Pancreas (tissue), 10 donors: ENCODE data around the gene CHD2. TPM values are rescaled to one million over a fixed set of nuclear protein-coding genes. Genes with fewer than 3 reads are reported as not detected.

Experiments
- ATAC-seq, 4 donors: fragments of 200-7000 bp; cut with Tn5 transposase; one replicate each; pipeline versions ENCODE4 v1.8.0 to v1.9.1; 2020; ENCODE audit warnings: mild to moderate bottlenecking in 4 of 4, moderate library complexity in 4 of 4
- DNase-seq, 6 donors: peaks; one replicate each; pipeline ENCODE4 v3.0.0-alpha.2; 2020
- FAIRE-seq: peaks from 2 replicates; lab custom pipeline; 2012; peaks lifted over from hg19 to GRCh38; lab: Jason Lieb, UNC
- H3K27ac ChIP-seq, 4 donors: fragments of 200-600 bp; sonication (generic); 1 replicate in 3 of 4; 2 replicates in 1 of 4; pipeline versions ENCODE4 v1.5.0 to v1.8.0; 2020
- H3K27me3 ChIP-seq, 4 donors: fragments of 200-600 bp; one replicate each; pipeline ENCODE4 v1.8.0; 2021
- H3K36me3 ChIP-seq, 3 donors: fragments of 200-600 bp; sonication (generic) in 1 of 3; one replicate each; pipeline versions ENCODE4 v1.5.0 to v1.8.0; 2020 to 2021
- H3K4me1 ChIP-seq, 3 donors: fragments of 200-600 bp; one replicate each; pipeline ENCODE4 v1.8.0; 2021
- H3K4me3 ChIP-seq, 4 donors: fragments of 200-600 bp; sonication (generic) in 2 of 4; one replicate each; pipeline versions ENCODE4 v1.5.0 to v1.8.0; 2020 to 2021
- H3K9me3 ChIP-seq, 4 donors: fragments of 200-600 bp; one replicate each; pipeline ENCODE4 v1.8.0; 2021
- WGBS, 2 donors: extraction: QIAGEN DNeasy Blood & Tissue Kit; methylation state at CpG; one replicate each; pipeline ENCODE4 v1.1.7; 2013; 5-methylcytosine and 5-hydroxymethylcytosine counted together
- intact Hi-C, 3 donors: fragments of 100-400 bp; cut with DNase I; formaldehyde crosslinking; loops; one replicate each; pipeline versions ENCODE4 v1.11.1 to v1.14.2; 2022
- polyA plus RNA-seq, 2 donors: library from polyadenylated mRNA; stranded (reverse); fragments of 200-250 nt; gene quantifications; one replicate each; pipeline ENCODE4 v1.2.3, GENCODE V29; 2013
- total RNA-seq, 6 donors: library from RNA; stranded (reverse); fragmentation: NEBNext Ultra II Directional in 4 of 6; extraction: Animal tissue kit (Norgen Biotek cat#: 25700) in 4 of 6; gene quantifications; one replicate each; pipeline versions ENCODE4 v1.2.1 to v1.2.4, GENCODE V29; 2021 to 2023
- TF ChIP-seq, protein P1 (sequence below), 4 donors: fragments of 200-600 bp; sonication (generic) in 3 of 4; IDR thresholded peaks; one replicate each; pipeline versions ENCODE4 v1.5.0 to v1.8.0; 2021; ENCODE audit warnings: antibody characterized with exemption in 4 of 4
- donor health status: healthy with polysubstance abuse.
- donor health status: DM: no; HTN: no; CAD: no; lungs with moderate emphysema.
- donor health status: DM: no; HTN: no; CAD: no.
- donor health status: control.
- donor health status: control.
- donor health status: Bipolar disorder and iron deficiency.
- donor health status: DM: yes; HTN: yes; CAD: no.
- donor health status: DM: no; HTN: no; CAD: no.
- donor health status: DM: no; HTN: no; CAD: no.
- donor health status: DM: yes; HTN: yes; CAD: no.

The CHD2 gene
- total and polyA plus RNA-seq, 8 donors = 27.7 to 86.3 (median 44.0) TPM

DNA sequence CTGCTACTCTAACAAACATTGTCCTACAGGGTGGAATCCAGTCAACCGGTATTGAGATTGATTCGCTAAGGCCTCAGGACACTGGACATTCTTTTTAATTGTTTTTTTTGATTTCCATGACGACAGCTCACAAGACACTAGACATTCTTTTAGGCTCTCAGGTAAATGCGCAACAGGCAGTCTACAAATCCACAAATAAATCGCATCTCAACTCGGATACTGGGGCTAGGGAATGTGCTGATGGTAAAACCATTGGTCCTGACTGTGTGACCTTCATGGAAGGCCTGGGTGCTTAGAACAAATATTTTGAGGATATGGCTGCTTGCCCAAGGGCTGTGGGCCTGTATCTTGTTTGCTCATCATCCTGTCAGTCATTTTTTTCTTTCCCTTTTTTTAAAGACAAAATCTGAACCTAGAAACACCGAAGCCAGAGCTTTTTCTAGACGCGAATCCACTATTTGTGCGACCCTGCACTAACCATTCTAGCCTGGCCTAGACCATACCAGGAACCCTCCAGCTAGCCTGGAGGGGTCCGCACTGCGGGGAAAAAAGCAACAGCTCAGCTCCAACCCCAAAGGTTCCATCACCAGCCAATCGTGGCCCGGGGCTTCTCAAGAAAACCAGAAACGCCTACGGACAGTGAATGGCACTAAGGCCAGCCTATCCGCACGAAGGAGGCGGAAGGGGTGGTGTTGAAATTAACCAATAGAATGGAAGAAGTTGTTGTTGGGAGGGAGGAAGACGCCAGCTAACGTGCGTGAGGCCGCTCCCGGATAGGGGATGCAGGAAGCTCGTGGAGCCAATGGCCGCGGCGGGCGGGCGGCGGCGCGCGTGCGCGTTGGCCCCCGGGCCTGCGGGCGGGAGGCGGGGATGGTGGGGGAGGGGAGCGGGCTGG, 18.1 kb upstream of the CHD2 start:
- intact Hi-C loops = no loop called here
- Histone ChIP-seq H3K36me3 (peaks cover 0 to 6% (median 0%) of the 10 kb centered on the region in 3 donors), H3K27ac (peak overlapping the region; percentile 87 to 100 (median 97)), H3K27me3 (no peaks in the 10 kb centered on the region), H3K9me3 (no peaks in the 10 kb centered on the region), H3K4me1 (peaks cover 24 to 38% (median 27%) of the 10 kb centered on the region in 3 donors), H3K4me3 (peak overlapping the region in 3 of 4 donors; percentile 11 to 98 (median 83))
- peak; percentile 88 for FAIRE-seq
- 3 to 4% methylated on average over 24 to 41 of the region's 41 CpGs for WGBS, 2 donors
- TF ChIP-seq, protein P1, sequence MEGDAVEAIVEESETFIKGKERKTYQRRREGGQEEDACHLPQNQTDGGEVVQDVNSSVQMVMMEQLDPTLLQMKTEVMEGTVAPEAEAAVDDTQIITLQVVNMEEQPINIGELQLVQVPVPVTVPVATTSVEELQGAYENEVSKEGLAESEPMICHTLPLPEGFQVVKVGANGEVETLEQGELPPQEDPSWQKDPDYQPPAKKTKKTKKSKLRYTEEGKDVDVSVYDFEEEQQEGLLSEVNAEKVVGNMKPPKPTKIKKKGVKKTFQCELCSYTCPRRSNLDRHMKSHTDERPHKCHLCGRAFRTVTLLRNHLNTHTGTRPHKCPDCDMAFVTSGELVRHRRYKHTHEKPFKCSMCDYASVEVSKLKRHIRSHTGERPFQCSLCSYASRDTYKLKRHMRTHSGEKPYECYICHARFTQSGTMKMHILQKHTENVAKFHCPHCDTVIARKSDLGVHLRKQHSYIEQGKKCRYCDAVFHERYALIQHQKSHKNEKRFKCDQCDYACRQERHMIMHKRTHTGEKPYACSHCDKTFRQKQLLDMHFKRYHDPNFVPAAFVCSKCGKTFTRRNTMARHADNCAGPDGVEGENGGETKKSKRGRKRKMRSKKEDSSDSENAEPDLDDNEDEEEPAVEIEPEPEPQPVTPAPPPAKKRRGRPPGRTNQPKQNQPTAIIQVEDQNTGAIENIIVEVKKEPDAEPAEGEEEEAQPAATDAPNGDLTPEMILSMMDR (IDR thresholded peaks at IDR 0.05) = no peak
- peak; percentile 98 to 99 (median 98) for DNase-seq
- peak; percentile 83 to 91 (median 87) for ATAC-seq

DNA sequence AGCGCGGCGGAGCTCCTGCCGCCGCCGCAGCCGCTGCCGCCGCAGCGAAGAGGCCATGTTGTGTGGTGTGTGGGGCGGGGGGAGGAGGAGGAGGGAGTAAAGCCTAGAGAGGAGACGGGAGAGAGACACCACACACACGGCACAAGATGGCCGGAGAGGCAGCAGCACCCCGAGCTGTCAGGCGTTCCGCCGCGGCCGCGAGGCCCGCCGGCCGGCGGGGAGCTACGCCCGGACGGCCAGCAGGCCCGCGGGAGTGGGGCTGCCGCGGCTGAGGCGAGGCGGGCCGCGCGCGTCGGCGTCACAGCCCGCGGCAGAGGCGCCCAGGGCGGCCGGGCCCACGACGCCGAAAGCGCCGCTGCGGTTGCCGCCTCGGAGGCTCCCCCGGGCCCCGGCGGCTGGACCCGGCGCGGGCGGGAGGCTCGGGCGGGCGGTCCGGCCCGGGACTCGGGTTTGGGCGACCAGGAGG, 17.4 kb upstream of the CHD2 start:
- ATAC-seq = no peak
- H3K4me1 ChIP-seq = peaks cover 26 to 42% (median 34%) of the 10 kb centered on the region in 3 donors
- H3K4me3 ChIP-seq = peak overlapping the region; percentile 55 to 98 (median 85)
- intact Hi-C loops = no loop called here
- no peaks in the 10 kb centered on the region for H3K9me3 ChIP-seq
- whole genome bisulfite sequencing, 2 donors = 0% methylated on average over 18 to 67 of the region's 67 CpGs
- DNase-seq = no peak
- no peak for FAIRE-seq
- TF ChIP-seq, protein P1 (IDR thresholded peaks at IDR 0.05) = no peak
- peaks cover 0 to 6% (median 0%) of the 10 kb centered on the region in 3 donors for H3K36me3 ChIP-seq
- H3K27ac ChIP-seq = peak overlapping the region; percentile 94 to 100 (median 99)
- no peaks in the 10 kb centered on the region for H3K27me3 ChIP-seq

DNA sequence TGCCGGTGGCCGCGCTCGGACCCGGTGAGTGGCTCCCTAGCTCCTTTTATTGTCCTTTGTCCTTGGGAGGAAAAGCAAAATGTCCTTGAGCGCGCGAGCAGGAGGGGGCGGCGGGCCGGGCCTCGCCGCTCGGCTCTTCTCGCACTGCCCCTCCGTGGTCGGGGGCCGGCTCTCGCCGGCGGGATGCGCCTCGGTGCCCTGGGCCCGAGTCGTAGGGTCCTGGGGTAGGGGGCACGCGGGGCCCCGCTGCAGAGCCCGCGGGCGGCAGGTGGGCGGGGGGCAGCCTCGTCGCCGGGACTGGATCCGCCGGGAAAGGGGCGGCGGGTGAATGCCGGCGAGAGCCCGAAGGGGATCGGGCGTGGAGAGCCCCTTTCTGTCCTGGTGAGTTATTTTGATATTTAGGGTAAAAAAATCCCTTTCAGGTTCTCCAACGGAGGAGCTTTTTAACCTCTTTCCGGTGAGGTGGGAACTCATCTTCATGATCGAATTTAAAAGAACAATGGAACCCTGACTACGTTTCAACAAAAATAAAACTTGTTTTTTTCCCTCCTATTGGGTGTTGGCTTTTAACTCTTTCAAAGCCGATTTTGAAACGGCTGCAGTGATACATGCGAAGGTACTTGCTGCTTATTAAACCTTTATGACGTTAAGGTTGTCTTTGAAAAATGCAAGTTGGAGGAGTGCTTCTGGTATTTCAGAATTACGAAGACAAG, 16.8 kb upstream of the CHD2 start:
- no peak for FAIRE-seq
- Histone ChIP-seq H3K4me1 (peaks cover 30 to 42% (median 37%) of the 10 kb centered on the region in 3 donors), H3K4me3 (peak overlapping the region; percentile 55 to 98 (median 85)), H3K9me3 (no peaks in the 10 kb centered on the region), H3K27ac (peak overlapping the region; percentile 94 to 100 (median 99)), H3K27me3 (no peaks in the 10 kb centered on the region), H3K36me3 (peaks cover 0 to 6% (median 0%) of the 10 kb centered on the region in 3 donors)
- DNase-seq = peak; percentile 53 to 81 (median 68)
- TF ChIP-seq, protein P1 (IDR thresholded peaks at IDR 0.05) = no peak
- peak in 1 of 4 donors; percentile 7 for ATAC-seq
- intact Hi-C loops = no loop called here
- WGBS, 2 donors = 1% methylated on average over 46 to 53 of the region's 53 CpGs

DNA sequence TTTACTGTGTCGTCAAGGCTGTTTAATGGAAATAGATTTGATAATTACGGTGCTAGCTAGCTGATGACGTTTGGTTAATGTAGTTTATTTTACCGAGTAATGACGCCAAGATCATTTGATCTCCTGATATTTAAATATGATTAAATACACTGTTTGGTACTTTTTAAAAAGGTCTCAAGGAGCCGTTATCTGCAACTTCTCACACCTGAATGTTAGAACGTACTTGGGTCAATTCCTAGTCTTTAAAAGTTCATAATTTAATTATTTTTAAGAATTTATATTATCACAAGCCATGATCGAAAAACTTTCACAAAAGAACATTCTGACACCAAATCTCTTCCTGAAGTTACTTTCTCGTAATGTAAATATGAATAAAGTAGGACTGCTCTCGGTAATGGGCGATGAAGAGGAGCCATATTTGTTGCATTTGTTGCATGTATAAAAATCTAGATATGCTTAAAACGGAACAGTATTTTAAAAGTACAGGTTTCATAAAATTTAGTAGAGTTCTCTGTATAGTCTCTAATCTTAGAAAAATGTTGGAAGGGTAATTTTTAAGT, 16.2 kb upstream of the CHD2 start:
- Histone ChIP-seq H3K9me3 (no peaks in the 10 kb centered on the region), H3K4me3 (peak overlapping the region; percentile 55 to 98 (median 85)), H3K4me1 (peaks cover 33 to 40% (median 37%) of the 10 kb centered on the region in 3 donors), H3K27me3 (no peaks in the 10 kb centered on the region), H3K27ac (peak overlapping the region; percentile 94 to 100 (median 99)), H3K36me3 (peaks cover 0 to 6% (median 0%) of the 10 kb centered on the region in 3 donors)
- no peak for DNase-seq
- intact Hi-C loops = no loop called here
- ATAC-seq = no peak
- TF ChIP-seq, protein P1 (IDR thresholded peaks at IDR 0.05) = no peak
- peak; percentile 65 for FAIRE-seq
- 0% methylated on average over 12 of the region's 12 CpGs for WGBS, 2 donors
